ENCODE measurements around the gene ANKMY1.

- no peak for TF ChIP-seq CTCF (IDR thresholded peaks at IDR 0.05; ENCODE audit: low read depth, low read length)
- TF ChIP-seq EZH2phosphoT487 (IDR thresholded peaks at IDR 0.05; ENCODE audit: low read depth), result no peak
Measured at GRCh38 chr2:240435948-240436682, 121.7 kb downstream of the ANKMY1 start.

Data from OCI-LY3 (cell line).